ENCODE results near the gene SH3BP5.

- TF ChIP-seq EZH2 (IDR thresholded peaks at IDR 0.05; ENCODE audit: insufficient read depth, poor library complexity, severe bottlenecking) (no peak), EZH2phosphoT487 (IDR thresholded peaks at IDR 0.05; ENCODE audit: insufficient read depth, low read depth) (no peak)
Observed at GRCh38 chr3:15291589-15292541, 40.5 kb downstream of the SH3BP5 start.
